GM12878 (cell line): ENCODE measurements around the gene CD2AP. TPM values are rescaled to one million over a fixed set of nuclear protein-coding genes. Genes with fewer than 3 reads are reported as not detected.

Experiments used
- ATAC-seq: fragments of 200-7000 bp; cut with Tn5 transposase; 3 replicates; pipeline ENCODE4 v1.9.1; 2020; ENCODE audit warnings: mild to moderate bottlenecking, moderate library complexity
- BruUV-seq: library from RNA; stranded (reverse); fragments of 400-500 nt; replicated peaks from 2 replicates; lab custom pipeline; 2021; lab: Mats Ljungman, UMichigan
- CTCF ChIA-PET: fragments of 300-600 bp; sonication (Branson Sonifier 250); formaldehyde crosslinking; extraction: SDS; loops from one replicate; lab custom pipeline; 2021; ENCODE audit warnings: inconsistent platforms; lab: Yijun Ruan, JAX
- POLR2A ChIA-PET: fragments of 350-600 bp; formaldehyde crosslinking; extraction: SDS; loops from one replicate; lab custom pipeline; 2021; ENCODE audit warnings: inconsistent platforms; lab: Charles Lee
- RAD21 ChIA-PET: fragments of 300-600 bp; sonication (Branson Sonifier 250); formaldehyde crosslinking; loops from one replicate; lab custom pipeline; 2023; ENCODE audit warnings: antibody characterized with exemption; ENCODE audit not compliant: unreplicated experiment; lab: Charles Lee
- SMC1A ChIA-PET: fragments of 300-600 bp; sonication (Branson Sonifier 250); formaldehyde crosslinking; loops from one replicate; lab custom pipeline; 2023; ENCODE audit not compliant: unreplicated experiment, uncharacterized antibody; lab: Charles Lee
- DNase-seq: peaks from one replicate; pipeline ENCODE4 v3.0.0-alpha.2; 2011; ENCODE audit warnings: low read depth, low spot score
- FAIRE-seq: peaks from 3 replicates; lab custom pipeline; 2011; peaks lifted over from hg19 to GRCh38; lab: Jason Lieb, UNC
- H2AFZ ChIP-seq: 2 replicates; pipeline ENCODE4 v1.6.0; 2011; ENCODE audit warnings: low read depth, low read length, control low read depth; ENCODE audit not compliant: control insufficient read depth
- H3K27ac ChIP-seq: 2 replicates; pipeline ENCODE4 v1.5.1; 2011; ENCODE audit warnings: control low read depth; ENCODE audit not compliant: control insufficient read depth, insufficient read depth
- H3K27me3 ChIP-seq, 2 experiments: replicated peaks in 1 of 2; 2 replicates each; pipeline versions ENCODE4 v1.6.0 to v1.6.1; 2011; ENCODE audit warnings: low read length in 1 of 2; ENCODE audit not compliant: control insufficient read depth in 2 of 2, insufficient read depth in 2 of 2
- H3K36me3 ChIP-seq, 2 experiments: 2 replicates each; pipeline ENCODE4 v1.5.1; 2011; ENCODE audit warnings: low read length in 1 of 2; ENCODE audit not compliant: control insufficient read depth in 2 of 2, insufficient read depth in 2 of 2
- H3K4me1 ChIP-seq: 2 replicates; pipeline ENCODE4 v1.6.1; 2011; ENCODE audit warnings: mild to moderate bottlenecking, low read length, moderate library complexity, mixed read lengths; ENCODE audit not compliant: control insufficient read depth, insufficient read depth
- H3K4me2 ChIP-seq: 2 replicates; pipeline ENCODE4 v1.6.0; 2011; ENCODE audit warnings: control low read depth; ENCODE audit not compliant: control insufficient read depth, insufficient read depth
- H3K4me3 ChIP-seq: fragments of 200-600 bp; sonication (generic); 2 replicates; pipeline ENCODE4 v1.5.1; 2016
- H3K79me2 ChIP-seq: 2 replicates; pipeline ENCODE4 v1.6.0; 2011; ENCODE audit warnings: low read length; ENCODE audit not compliant: control insufficient read depth, insufficient read depth
- H3K9ac ChIP-seq: 2 replicates; pipeline ENCODE4 v1.8.0; 2011; ENCODE audit warnings: low read length, control low read depth, mixed read lengths; ENCODE audit not compliant: control insufficient read depth, insufficient read depth
- H3K9me3 ChIP-seq: replicated peaks from 3 replicates; pipeline ENCODE4 v1.5.1; 2011; ENCODE audit warnings: mild to moderate bottlenecking, low read length; ENCODE audit not compliant: control insufficient read depth, insufficient read depth
- H4K20me1 ChIP-seq: 2 replicates; pipeline ENCODE4 v1.6.0; 2011; ENCODE audit not compliant: control insufficient read depth, insufficient read depth
- ATF7 ChIP-seq: fragments of 450-650 bp; IDR thresholded peaks from 2 replicates; pipeline ENCODE4 v1.6.1; 2016; ENCODE audit warnings: low read depth, mild to moderate bottlenecking
- CREM ChIP-seq: IDR thresholded peaks from 2 replicates; pipeline ENCODE4 v1.6.1; 2014; ENCODE audit warnings: antibody characterized with exemption, low read depth
- EP300 ChIP-seq, 2 experiments: fragments of 150-350 bp in 1 of 2; IDR thresholded peaks; 2 replicates each; pipeline ENCODE4 v1.6.1; 2011 to 2012; ENCODE audit warnings: low read depth in 2 of 2, low read length in 2 of 2, borderline replicate concordance in 1 of 2, improper control_type of control experiment in 1 of 2, inconsistent platforms in 1 of 2; ENCODE audit not compliant: control insufficient read depth in 1 of 2
- ESRRA ChIP-seq: IDR thresholded peaks from 2 replicates; pipeline ENCODE4 v1.6.1; 2012; ENCODE audit warnings: mild to moderate bottlenecking, low read length, improper control_type of control experiment
- FOS ChIP-seq: IDR thresholded peaks from 3 replicates; pipeline ENCODE4 v1.6.1; 2011; ENCODE audit warnings: borderline replicate concordance; ENCODE audit not compliant: insufficient read length; ENCODE audit errors: extremely low read depth
- GATAD2B ChIP-seq: fragments of 450-650 bp; conservative IDR thresholded peaks from 2 replicates; pipeline ENCODE4 v1.6.1; 2017; ENCODE audit warnings: low read depth, mild to moderate bottlenecking, moderate library complexity
- HDGF ChIP-seq: fragments of 450-650 bp; IDR thresholded peaks from 2 replicates; pipeline ENCODE4 v1.6.1; 2016; ENCODE audit warnings: antibody characterized with exemption
- IKZF2 ChIP-seq, 2 experiments: fragments of 450-650 bp; IDR thresholded peaks; 2 replicates each; pipeline ENCODE4 v1.6.1; 2017; ENCODE audit warnings: mild to moderate bottlenecking in 2 of 2, moderate library complexity in 2 of 2
- MAX ChIP-seq: IDR thresholded peaks from 2 replicates; pipeline ENCODE4 v1.6.1; 2012; ENCODE audit warnings: low read depth, low read length, improper control_type of control experiment
- NR2F1 ChIP-seq: fragments of 450-650 bp; conservative IDR thresholded peaks from 2 replicates; pipeline ENCODE4 v1.6.1; 2017; ENCODE audit warnings: mild to moderate bottlenecking
- PML ChIP-seq: IDR thresholded peaks from 2 replicates; pipeline ENCODE4 v1.6.1; 2012; ENCODE audit warnings: low read length, inconsistent platforms
- POLR2A ChIP-seq: IDR thresholded peaks from 2 replicates; pipeline ENCODE4 v1.6.1; 2011; ENCODE audit warnings: low read depth, mild to moderate bottlenecking, low read length
- RUNX3 ChIP-seq: IDR thresholded peaks from 2 replicates; pipeline ENCODE4 v1.6.1; 2012; ENCODE audit warnings: low read length, inconsistent platforms
- SIN3A ChIP-seq: IDR thresholded peaks from 2 replicates; pipeline ENCODE4 v1.6.1; 2012; ENCODE audit warnings: low read depth, low read length, improper control_type of control experiment
- SKIL ChIP-seq: fragments of 450-650 bp; IDR thresholded peaks from 2 replicates; pipeline ENCODE4 v1.6.1; 2017; ENCODE audit warnings: mild to moderate bottlenecking, low read depth, inconsistent platforms; ENCODE audit not compliant: poor library complexity, severe bottlenecking
- SMC3 ChIP-seq: IDR thresholded peaks from 2 replicates; pipeline ENCODE4 v1.6.1; 2011; ENCODE audit warnings: low read length, improper control_type of control experiment, borderline replicate concordance
- TCF3 ChIP-seq: IDR thresholded peaks from 2 replicates; pipeline ENCODE4 v1.6.1; 2012; ENCODE audit warnings: low read depth, mild to moderate bottlenecking, low read length, borderline replicate concordance; ENCODE audit not compliant: insufficient read depth
- YY1 ChIP-seq: IDR thresholded peaks from 2 replicates; pipeline ENCODE4 v1.6.1; 2011; ENCODE audit warnings: low read depth, mild to moderate bottlenecking, low read length
- ZNF24 ChIP-seq: fragments of 450-650 bp; IDR thresholded peaks from 2 replicates; pipeline ENCODE4 v1.6.1; 2017; ENCODE audit warnings: antibody characterized with exemption, mild to moderate bottlenecking
- ZNF622 ChIP-seq: fragments of 450-650 bp; IDR thresholded peaks from 2 replicates; pipeline ENCODE4 v1.6.1; 2017; ENCODE audit warnings: mild to moderate bottlenecking, inconsistent platforms
- WGBS: methylation state at CpG from one replicate; pipeline ENCODE4 v1.1.6; 2016; ENCODE audit warnings: low lambda C conversion rate; ENCODE audit not compliant: insufficient replicate concordance, insufficient coverage; ENCODE audit errors: missing lambda C conversion rate; 5-methylcytosine and 5-hydroxymethylcytosine counted together
- in situ Hi-C: fragments of 300-500 bp; cut with MboI; formaldehyde crosslinking; loops from 9 replicates; pipeline ENCODE4 v1.14.3; 2018; ENCODE audit warnings: mixed read lengths
- intact Hi-C: fragments of 100-400 bp; cut with micrococcal nuclease; formaldehyde crosslinking; loops from one replicate; pipeline ENCODE4 v1.14.2; 2022; ENCODE audit not compliant: unreplicated experiment
- polyA plus RNA-seq, 11 experiments: library from polyadenylated mRNA; depleted of rRNA in 4 of 11; unstranded in 6 of 11; stranded (reverse) in 5 of 11; fragments of >200 nt; fragmentation: Nextera tagmentation in 4 of 11; fragmentation: Illumina TruSeq in 1 of 11; extraction: Ambion mirVana in 4 of 11; extraction: Trizol in 1 of 11; gene quantifications; 1 replicate in 1 of 11; 2 replicates in 10 of 11; pipeline versions ENCODE4 v1.2.1 to v1.2.3, GENCODE V29; 2011 to 2016; ENCODE audit warnings: inconsistent platforms in 2 of 11, missing spikeins in 2 of 11, low read depth in 1 of 11
- total RNA-seq, 4 experiments: library from RNA; depleted of rRNA in 3 of 4; stranded (reverse); fragments of >200 nt in 3 of 4; fragmentation: Illumina TruSeq in 1 of 4; extraction: Trizol in 1 of 4; gene quantifications; 2 replicates each; pipeline versions ENCODE4 v1.2.1 to v1.2.3, GENCODE V29; 2013 to 2021

Gene CD2AP
- total and polyA plus RNA-seq, 10 of the 15 experiments (the other 5 are each of a cell fraction or from before 2014, with no cell fraction given): 5.4 to 46.6 (median 20.9) TPM

- peaks cover 36% of the 10 kb centered on the region for H3K4me1 ChIP-seq
- no TSS peak for BruUV-seq
- ChIA-PET CTCF (interaction anchor here (1.0 kb wide), 1 partner anchor 295 kb away, joined by 3 read pairs; no protein-coding TSS in a partner anchor), RAD21 (interaction anchor here (0.8 to 2.5 kb wide), 8 partner anchors 20 to 196 kb away, joined by 3 to 22 read pairs (median 4); partner anchors contain the start of gene CD2AP), POLR2A (interaction anchor here (0.9 kb wide), 1 partner anchor 42 kb away, joined by 3 read pairs; no protein-coding TSS in a partner anchor), SMC1A (interaction anchor here (0.8 to 3.0 kb wide), 10 partner anchors 18 to 45 kb away, joined by 3 to 12 read pairs (median 4); no protein-coding TSS in a partner anchor)
- no peaks in the 10 kb centered on the region for H3K79me2 ChIP-seq
- in situ Hi-C loops (no loop called here), intact Hi-C loops (loop anchor here (2.0 kb wide), 2 partner anchors 24 to 40 kb away; no protein-coding TSS in a partner anchor)
- H3K4me2 ChIP-seq: peak overlapping the region; percentile 43
- ATAC-seq (peak; percentile 87), DNase-seq (peak; percentile 51), FAIRE-seq (peak; percentile 80)
- H4K20me1 ChIP-seq: no peaks in the 10 kb centered on the region
- no peaks in the 10 kb centered on the region for H3K36me3 ChIP-seq
- H3K27me3 ChIP-seq: no peaks in the 10 kb centered on the region
- H2AFZ ChIP-seq: no peak overlapping the region
- WGBS: 8% methylated on average over 8 of the region's 8 CpGs
- H3K27ac ChIP-seq: peak overlapping the region; percentile 2
- H3K4me3 ChIP-seq: peak overlapping the region; percentile 34; the same call in 1 of the 2 replicates
- no peak overlapping the region for H3K9ac ChIP-seq
- H3K9me3 ChIP-seq: no peaks in the 10 kb centered on the region; the same call in 2 of the 3 replicates
- TF ChIP-seq ZNF24: no peak
- TF ChIP-seq CREM: peak; percentile 51; the same call in 1 of the 2 replicates
- peak; percentile 71 for TF ChIP-seq SKIL
- TF ChIP-seq RUNX3: peak; percentile 95
- TF ChIP-seq NR2F1: no peak
- TF ChIP-seq YY1: no peak
- peak in 1 of 2 experiments; percentile 30; a peak in 2 of 4 replicates for TF ChIP-seq EP300 (IDR thresholded peaks at IDR 0.05; ENCODE audit: borderline replicate concordance in 1 of 2, control insufficient read depth in 1 of 2, low read depth in 2 of 2, low read length in 2 of 2)
- no peak for TF ChIP-seq GATAD2B
- no peak for TF ChIP-seq POLR2A
- no peak for TF ChIP-seq ZNF622
- no peak; the same call in 1 of the 2 replicates for TF ChIP-seq PML
- TF ChIP-seq ATF7: peak; percentile 31; the same call in 1 of the 2 replicates
- TF ChIP-seq IKZF2 (IDR thresholded peaks at IDR 0.05): peak; percentile 53 to 63; a peak in 2 of 4 replicates
- no peak for TF ChIP-seq SMC3
- no peak for TF ChIP-seq MAX
- TF ChIP-seq ESRRA: no peak
- no peak for TF ChIP-seq FOS
- TF ChIP-seq HDGF: no peak
- TF ChIP-seq SIN3A: no peak
- no peak for TF ChIP-seq TCF3
These were observed 38.9 kb upstream of the CD2AP start for GRCh38 chr6:47438481-47439347.
